SK-N-SH treated with all-trans-retinoic acid at 6 μM for 48 hours (cell line): ENCODE results near the gene LRRK1.

ENCODE experiments used
- BACH2 ChIP-seq: fragments of 250-450 bp; sonication (Bioruptor Pico); IDR thresholded peaks from 2 replicates; pipeline ENCODE4 v1.9.0; 2021; ENCODE audit warnings: mild to moderate bottlenecking, borderline replicate concordance
- CREB5 ChIP-seq: fragments of 250-450 bp; sonication (Bioruptor Pico); IDR thresholded peaks from 2 replicates; pipeline ENCODE4 v1.5.1; 2020; ENCODE audit warnings: low read depth, mild to moderate bottlenecking, moderate library complexity
- ISL1 ChIP-seq: fragments of 250-450 bp; sonication (Bioruptor Pico); IDR thresholded peaks from 2 replicates; pipeline ENCODE4 v2.1.2; 2022; ENCODE audit warnings: mild to moderate bottlenecking, moderate library complexity
- PATZ1 ChIP-seq: fragments of 250-450 bp; sonication (Bioruptor Pico); IDR thresholded peaks from 2 replicates; pipeline ENCODE4 v1.8.0; 2020; ENCODE audit warnings: mild to moderate bottlenecking, moderate library complexity, borderline replicate concordance
- POU6F1 ChIP-seq: fragments of 250-450 bp; sonication (Bioruptor Pico); IDR thresholded peaks from 2 replicates; pipeline ENCODE4 v1.8.0; 2021; ENCODE audit warnings: low read depth, mild to moderate bottlenecking, moderate library complexity, borderline replicate concordance
- PPARA ChIP-seq: fragments of 250-450 bp; sonication (Bioruptor Pico); IDR thresholded peaks from 2 replicates; pipeline ENCODE4 v1.5.0; 2020; ENCODE audit warnings: mild to moderate bottlenecking, borderline replicate concordance
- RARB ChIP-seq: fragments of 250-450 bp; sonication (Bioruptor Pico); IDR thresholded peaks from 2 replicates; pipeline ENCODE4 v1.8.0; 2021; ENCODE audit warnings: mild to moderate bottlenecking, moderate library complexity
- TOX ChIP-seq: fragments of 250-450 bp; sonication (Bioruptor Pico); IDR thresholded peaks from 2 replicates; pipeline ENCODE4 v1.8.0; 2021; ENCODE audit warnings: mild to moderate bottlenecking, moderate library complexity, borderline replicate concordance
- TSHZ2 ChIP-seq: fragments of 250-450 bp; sonication (Bioruptor Pico); IDR thresholded peaks from 2 replicates; pipeline ENCODE4 v1.5.0; 2020; ENCODE audit warnings: mild to moderate bottlenecking, moderate library complexity
- ZC3H10 ChIP-seq: fragments of 250-450 bp; sonication (Bioruptor Pico); IDR thresholded peaks from 2 replicates; pipeline ENCODE4 v1.5.1; 2021; ENCODE audit warnings: mild to moderate bottlenecking, moderate library complexity
- ZFP3 ChIP-seq: fragments of 250-450 bp; sonication (Bioruptor Pico); IDR thresholded peaks from 2 replicates; pipeline ENCODE4 v1.5.0; 2020; ENCODE audit warnings: mild to moderate bottlenecking, moderate library complexity
- ZNF565 ChIP-seq: fragments of 450-650 bp; formaldehyde crosslinking; conservative IDR thresholded peaks from 2 replicates; pipeline ENCODE4 v1.5.0; 2020; ENCODE audit warnings: low read depth, mild to moderate bottlenecking, moderate library complexity
- ZNF8 ChIP-seq: fragments of 450-650 bp; formaldehyde crosslinking; IDR thresholded peaks from 2 replicates; pipeline ENCODE4 v1.5.0; 2020; ENCODE audit warnings: mild to moderate bottlenecking, moderate library complexity

GRCh38 chr15:101071651-101072050 lies 152.5 kb downstream of the LRRK1 start:
- TF ChIP-seq PPARA (CRISPR knock-in tag) = no peak
- TF ChIP-seq TSHZ2 (CRISPR knock-in tag) = no peak
- no peak for TF ChIP-seq ISL1 (CRISPR knock-in tag)
- no peak for TF ChIP-seq ZNF565 (CRISPR knock-in tag)
- TF ChIP-seq BACH2 (CRISPR knock-in tag) = no peak
- TF ChIP-seq ZC3H10 (CRISPR knock-in tag) = no peak
- TF ChIP-seq ZFP3 (CRISPR knock-in tag) = no peak
- no peak for TF ChIP-seq RARB (CRISPR knock-in tag)
- TF ChIP-seq TOX = no peak
- no peak for TF ChIP-seq PATZ1 (CRISPR knock-in tag)
- no peak for TF ChIP-seq ZNF8
- TF ChIP-seq POU6F1 (CRISPR knock-in tag) = no peak
- TF ChIP-seq CREB5 (CRISPR knock-in tag) = no peak
